NCI-H510A treated with DMSO at 0.1 percent for 48 hours (cell line): ENCODE measurements around the gene ERC2.
"Not testable (repeated sequence)": the region's sequence is repeated elsewhere in the genome, so short reads cannot be mapped to it uniquely, and the experiment has no call there.

Experiments
- DNase-seq: peaks from one replicate; lab custom pipeline; 2025; lab: John Stamatoyannopoulos, UW

ERC2 gene

DNA sequence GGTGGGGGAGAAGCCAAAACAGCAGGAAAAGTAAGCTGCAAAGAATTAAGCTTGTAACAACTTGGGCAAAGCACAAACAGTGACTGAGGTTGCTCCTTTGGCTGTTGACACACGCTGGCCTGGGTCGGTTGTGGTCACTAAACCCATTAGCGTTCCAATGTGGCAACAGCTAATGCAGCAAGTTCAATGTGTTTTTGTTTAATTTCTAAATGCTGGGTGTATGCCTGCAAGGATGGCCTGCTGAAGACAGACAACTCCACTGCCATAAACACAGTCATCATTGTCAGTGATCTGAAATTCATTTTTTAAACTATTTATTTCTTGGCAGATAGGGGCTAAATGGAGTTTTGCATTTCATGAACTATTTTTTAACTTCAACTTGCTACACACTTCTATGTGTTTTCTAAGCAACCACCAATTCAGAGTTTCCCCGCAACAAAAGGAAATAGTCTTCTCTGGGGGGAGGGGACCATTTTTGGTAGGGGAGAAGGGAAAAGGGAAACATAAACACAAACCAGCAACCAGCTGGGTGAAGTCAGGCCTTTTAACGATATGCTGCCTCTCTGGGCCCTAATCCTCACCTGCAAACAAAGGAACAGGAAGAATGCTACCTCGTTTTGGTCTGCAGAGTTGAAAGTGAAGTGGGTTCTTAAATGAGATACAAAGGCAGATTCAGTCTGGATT lies 946.4 kb downstream of the ERC2 start:
- DNase-seq, result no peak

DNA sequence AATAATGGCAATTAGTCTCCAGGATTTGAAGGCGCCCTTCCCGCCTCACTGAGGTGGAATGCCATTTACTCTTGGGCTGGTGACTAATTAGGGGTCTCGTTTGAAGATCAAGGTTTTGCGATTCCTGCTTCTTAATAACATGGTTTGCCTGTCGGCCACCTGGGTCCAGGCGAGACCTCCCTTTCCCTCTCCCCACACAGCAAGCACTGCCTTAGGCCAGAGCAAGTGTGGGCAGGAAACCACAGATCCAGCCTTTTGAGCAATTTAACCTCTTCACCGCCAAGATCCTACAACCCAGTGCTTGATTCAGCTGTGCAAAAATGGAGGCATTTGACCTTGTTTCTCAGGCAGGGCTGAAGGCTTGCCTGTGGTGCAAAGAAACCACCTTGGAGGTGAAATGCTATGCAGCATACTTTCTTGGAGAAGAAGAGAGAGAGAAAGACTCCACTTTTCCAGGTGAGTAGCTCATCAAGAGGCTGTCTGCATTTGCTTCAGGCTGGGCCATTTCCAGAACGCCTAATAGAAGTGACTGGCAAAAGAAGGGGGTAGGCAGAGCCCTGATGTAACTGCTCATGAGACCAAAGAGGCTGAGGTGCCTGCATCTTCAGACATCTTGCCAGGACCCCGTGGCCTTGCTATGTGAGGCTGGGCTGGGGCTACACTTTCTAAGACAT lies 947.1 kb downstream of the ERC2 start:
- no peak for DNase-seq

DNA sequence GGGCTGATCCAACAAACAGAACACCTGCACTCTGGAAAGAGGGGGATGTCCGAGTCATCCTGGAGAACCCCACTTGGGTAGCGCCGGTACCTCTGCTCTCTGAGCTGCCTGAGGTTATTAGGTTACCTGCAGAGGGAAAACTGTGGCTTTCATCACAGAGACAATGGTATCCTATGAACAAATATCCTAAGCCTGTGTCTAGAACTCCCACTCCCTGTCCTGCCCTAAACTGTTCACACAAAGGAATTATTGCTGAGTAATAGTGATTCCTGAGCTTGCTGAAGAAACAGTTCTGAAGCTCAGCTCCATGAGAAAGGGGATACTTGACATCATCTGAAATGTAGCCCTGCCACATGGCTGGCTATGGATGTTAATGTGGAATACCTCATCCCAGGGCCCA lies 949.2 kb downstream of the ERC2 start:
- DNase-seq, result no peak

DNA sequence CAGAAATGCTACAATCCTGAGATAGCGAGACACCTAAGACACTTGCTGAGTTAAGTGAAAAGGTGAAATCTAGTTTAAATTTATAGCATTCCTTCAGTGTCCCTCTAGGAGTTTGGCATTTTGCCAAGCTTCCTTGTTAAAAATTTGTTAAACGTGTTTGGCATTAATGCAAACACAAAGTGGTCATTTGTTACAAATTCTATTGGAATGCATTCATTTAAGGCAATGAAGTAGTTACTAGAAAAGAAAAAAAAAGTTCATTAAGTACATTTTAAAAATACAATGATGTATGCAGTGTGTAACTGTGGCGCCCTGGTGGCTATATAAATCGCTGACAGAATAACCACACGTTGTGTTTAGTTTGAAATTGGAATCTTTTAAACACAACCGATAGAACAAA lies 949.8 kb downstream of the ERC2 start:
- DNase-seq, result no peak

DNA sequence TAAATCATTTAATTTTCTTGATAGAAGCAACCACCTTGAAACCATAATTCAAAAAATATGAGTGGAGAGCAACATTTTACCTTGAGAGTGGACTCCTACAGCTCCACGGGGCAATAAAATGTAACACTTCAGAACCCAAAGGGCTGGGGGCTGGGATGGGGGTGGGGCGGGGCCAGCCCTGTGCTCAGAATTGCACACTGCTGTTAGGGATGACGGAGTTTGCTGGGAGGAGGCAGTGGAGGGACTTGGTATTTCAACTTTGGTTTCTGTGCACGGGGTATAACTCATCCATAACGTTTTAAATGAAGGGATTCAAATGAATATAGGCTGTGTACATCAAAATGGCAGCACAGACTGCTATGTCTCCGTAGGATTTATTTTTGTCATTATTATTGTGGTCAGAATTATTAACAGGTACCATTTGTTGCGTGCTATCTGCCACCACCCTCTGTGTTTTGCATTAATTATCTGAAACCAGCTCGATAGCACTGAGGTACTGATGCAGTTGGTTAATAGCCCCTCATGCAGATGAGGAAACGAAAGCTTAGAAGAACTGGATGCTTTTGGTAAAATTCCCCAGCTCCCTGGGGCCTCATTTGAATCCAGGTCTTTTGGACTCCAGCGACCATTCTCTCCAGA lies 951.8 kb downstream of the ERC2 start:
- no peak for DNase-seq

DNA sequence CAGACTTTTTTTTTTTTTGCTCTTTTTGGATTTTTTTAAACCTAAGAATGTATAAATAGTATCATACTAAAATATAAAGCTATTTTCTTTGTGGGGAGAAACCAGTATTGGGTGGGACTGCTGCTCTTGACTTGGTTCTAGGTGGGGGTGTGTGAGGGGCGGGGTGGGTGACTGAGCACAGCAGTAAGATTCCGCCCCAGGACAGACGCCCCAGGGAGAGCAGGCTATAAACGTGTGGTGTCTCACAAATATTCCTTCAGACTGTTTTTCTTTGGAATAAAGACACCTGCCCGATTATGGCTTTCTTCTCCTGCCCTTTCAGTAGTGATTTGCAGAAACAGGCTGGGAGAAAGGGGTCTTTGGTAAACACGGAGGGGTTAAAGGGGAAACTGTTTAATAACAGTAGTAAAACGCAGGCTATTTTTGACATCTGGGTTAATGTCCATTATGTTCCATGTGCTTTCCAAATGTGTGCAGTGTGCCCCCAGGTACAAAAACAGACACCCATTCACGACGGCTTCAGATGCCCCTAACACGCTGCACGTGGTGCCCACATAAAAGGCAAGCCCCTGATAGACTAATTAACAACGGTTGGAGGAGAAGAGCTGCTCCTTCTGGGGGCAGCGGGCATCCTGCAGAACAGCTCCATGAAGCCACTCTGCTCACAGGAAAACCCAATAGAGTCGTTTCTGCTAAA lies 952.6 kb downstream of the ERC2 start:
- no peak for DNase-seq

DNA sequence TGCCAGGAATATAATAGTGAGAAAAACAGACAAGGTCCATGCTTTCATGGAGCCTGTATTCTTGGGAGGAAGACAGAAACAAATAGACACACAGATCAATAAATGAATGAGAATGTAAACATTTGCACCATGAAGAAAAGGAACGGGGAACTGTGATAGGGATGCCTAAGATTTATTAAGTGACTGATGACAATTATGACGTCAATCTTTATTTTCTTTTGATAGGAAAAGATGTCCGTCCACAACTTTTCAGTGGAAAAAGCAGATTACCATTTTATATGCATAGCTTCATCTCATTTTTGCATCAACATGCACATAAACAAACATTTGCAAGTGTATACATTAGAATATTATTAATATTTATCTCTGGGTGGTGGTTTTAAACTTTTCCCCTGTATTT lies 953.3 kb downstream of the ERC2 start:
- DNase-seq, result no peak

DNA sequence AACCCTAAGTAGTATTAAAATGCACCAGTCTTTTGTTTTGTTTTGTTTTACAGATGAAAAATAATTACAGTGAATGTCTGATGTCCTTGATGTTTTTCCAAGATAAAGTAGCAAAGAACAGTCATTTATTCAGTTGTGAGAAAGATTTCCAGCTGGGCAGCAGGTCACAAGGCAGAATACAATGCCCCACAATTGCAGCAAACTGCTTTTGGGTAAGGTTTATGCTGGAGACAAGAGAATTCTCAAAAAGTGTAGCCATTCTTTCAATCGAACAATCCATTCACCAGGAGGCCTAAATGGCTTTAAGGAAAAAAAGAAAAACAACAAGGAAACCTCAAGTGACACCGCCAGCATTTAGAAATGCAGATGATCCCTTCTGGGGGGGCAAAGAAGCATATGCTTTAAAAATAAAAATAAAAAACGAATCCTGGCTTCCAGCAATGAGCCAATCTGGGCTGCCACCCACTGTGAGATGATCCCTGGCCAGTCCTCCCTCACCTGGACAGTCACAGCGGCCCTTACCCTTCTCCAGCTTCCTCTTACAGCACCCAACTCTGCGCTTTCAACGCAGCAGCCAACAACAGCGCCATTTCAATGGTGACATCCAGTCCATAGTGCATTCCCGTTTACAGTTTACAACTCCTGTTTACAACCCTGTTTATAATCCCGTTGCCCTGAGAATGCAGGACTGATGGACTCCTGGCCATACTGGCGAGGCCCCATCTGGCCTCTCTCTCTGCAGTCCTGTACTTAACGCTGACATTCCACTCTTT lies 955.5 kb downstream of the ERC2 start:
- DNase-seq, result no peak

DNA sequence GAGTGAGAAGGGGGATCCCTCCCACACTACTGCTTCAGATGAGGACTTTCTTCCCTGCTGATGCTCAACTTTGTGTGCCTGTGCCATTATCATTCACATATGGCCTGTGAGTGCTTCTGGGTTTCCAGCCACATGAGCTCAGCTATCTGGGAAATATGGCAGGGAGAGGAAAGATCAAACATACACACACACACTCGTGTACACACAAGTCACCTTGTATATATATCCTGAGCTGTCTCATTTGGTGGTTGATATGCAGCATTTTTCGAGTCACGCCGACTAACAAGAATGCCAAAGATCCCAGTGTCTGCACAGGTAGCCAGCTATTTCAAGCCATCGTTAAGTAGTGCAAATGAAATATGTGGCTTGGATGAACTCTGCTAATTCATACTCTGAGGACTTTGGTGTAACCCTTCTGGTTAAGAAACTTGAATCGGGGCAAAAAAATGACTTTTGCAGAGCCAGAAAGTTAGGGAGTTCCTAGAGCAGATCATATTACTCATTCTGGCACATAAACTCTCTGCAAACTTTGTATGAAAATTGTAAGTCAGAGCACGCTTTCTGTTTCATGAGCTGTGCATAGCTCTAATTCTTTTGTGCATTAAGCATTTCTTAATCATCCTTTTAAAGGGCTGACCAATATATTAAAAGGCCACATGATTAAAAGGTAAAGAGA lies 956.2 kb downstream of the ERC2 start:
- no peak for DNase-seq

DNA sequence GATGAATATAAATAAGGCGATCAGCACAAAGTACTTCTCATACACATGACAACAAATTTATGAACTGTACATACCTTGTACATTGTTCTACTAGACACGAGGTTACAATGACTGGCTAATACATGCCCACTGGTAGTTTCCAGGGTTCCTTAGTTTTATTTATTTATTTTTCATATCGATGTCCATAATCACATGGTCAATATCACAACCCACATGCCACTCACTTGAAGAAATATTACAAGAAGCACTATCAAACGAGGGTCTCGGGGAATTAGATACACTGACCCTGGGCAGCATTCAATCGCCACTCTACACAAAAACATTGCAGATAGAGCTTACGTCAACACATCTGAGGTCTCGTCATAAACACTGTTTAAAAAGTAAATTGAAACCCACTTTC lies 959.9 kb downstream of the ERC2 start:
- DNase-seq, result no peak

DNA sequence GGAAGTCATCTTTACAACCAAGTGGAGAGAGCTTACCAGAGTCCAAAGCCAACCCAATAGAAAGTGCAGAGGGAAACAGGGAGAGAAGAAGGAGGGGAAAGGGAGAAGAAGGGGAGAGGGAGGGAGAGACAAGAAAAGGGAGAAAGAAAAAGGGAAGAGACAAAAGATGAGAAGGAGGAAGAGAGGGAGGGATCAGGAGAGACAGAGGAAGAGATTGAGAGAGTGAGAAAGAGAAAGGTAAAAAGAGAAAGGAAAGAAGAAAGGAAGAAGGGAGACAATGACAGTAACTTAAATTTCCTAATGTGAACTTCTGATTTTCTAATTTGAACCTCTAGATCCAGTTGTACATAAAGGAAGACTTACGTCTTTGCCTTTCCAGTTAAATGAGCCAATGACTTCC lies 960.5 kb downstream of the ERC2 start:
- no peak for DNase-seq

DNA sequence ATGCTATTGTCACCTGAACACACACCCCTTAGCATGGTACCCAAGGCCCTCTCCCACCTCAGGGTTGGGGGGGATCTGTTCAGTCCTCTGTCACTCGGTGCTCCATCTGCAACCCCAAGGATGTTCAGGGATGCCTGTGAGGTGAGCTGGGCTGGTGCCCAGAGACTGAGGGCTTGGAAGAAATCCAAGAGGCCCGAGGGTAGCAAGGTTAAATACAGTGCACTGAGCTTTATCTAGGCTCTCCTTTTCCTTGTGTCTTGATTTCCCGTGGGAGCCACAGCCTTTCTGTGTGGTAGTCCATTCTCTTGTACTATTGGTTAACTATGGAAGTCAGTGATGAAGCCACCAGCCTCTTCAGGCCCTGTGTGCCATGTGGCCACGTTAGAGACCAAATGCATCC lies 962.5 kb downstream of the ERC2 start:
- no peak for DNase-seq

DNA sequence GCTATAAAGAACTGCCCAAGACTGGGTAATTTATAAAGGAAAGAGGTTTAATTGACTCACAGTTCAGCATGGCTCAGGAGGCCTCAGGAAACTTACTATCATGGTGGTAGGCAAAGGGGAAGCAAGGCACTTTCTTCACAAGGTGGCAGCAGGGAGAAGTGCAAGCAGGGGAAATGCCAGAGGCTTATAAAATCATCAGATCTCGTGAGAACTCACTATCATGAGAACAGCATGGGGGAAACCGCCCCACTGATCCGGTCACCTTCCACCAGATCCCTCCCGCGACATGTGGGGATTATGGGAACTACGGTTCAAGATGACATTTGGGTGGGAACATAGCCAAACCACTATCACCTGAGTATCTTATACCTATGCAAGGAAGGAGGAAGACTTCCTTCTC lies 963.2 kb downstream of the ERC2 start:
- DNase-seq, result not testable (repeated sequence)

DNA sequence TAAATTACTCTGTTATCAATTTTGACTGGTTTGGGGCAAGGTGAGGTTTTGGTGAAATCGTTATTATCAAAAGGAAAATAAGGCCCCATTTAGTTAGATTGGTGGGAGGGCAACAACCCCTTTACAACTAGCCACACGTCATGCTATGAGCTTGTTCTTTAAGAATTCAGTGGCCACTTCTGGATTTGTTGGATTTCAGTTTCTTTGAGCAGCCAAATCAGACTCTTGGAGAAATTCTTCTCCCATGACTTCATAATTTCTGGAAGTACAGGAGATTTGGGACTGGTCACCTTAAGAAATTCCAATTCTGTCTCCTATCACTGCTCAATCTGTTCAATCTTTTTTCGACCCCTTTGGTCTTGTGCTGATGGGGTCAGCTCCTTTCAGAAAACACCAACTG lies 966.4 kb downstream of the ERC2 start:
- no peak for DNase-seq

DNA sequence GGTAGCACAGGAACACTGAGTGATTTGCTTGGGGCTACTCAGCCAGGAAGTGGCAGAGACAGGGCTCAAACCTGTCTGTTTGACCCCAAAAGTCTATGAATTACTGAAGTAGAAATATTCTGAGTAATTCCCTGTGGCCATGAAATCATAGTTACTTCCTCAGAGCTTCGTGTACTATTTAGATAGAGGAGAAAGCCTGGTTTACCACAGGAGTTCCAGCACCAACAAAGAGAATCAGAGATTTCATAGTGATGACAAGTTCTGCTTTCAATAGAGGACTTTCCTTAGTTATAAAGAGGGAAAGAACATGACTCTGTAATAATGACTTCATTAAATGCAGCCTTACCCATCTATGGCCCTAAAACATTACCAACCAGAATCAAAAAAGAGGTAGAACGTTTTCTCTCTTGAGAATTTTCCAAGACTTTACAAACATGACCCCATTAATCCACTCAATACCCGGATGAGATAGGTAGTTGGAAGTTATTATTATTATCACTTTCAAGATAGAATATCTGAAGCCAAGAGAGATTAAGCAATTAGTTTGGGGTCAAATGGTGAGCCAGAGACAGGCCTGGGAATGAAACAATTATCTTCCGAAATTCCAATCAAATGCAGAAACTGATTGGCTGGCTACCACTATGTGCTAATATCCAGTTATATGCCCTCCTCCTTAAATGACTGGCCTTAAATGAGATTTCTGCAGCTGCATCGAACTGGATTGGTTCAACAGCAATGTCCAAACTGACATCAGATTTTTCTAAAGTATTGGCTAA lies 967.5 kb downstream of the ERC2 start:
- DNase-seq, result no peak

DNA sequence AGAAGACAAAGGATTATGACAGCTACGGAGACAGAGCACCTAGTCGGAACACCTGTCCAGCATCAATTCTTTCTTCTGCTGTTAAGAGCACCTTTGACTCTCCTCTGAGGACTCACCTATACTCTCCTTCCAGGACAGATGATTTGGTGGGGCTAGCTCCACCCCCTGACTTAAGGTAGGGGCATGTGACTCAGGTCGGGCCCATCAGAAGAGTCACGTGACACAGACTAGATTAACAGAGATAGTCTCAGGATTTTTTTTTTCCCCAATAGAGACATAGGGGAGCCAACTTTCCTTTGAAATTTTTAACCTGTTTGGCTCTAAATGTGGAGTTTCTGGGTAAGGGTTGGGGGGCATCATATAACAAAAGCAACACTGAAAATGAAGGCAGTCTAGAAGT lies 969.7 kb downstream of the ERC2 start:
- DNase-seq, result no peak

DNA sequence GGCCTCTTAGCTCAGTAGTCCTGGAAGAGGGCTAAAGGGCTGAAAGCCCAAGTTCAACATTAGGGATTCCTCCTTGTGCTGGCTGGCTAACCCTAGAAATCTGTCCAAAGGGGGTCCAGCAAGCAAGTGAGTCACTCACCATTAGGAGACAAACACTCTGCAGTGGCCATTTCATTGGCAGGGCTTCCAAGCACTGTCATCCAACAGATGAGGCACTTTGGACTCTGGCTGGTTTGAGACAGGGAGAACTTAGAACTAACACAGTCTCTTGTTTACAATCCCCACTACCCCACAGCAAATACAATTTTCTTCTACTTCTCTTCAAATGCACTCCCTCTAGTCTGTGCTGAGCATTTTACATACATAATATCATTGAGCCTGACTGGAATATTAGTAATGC lies 971.0 kb downstream of the ERC2 start:
- no peak for DNase-seq

DNA sequence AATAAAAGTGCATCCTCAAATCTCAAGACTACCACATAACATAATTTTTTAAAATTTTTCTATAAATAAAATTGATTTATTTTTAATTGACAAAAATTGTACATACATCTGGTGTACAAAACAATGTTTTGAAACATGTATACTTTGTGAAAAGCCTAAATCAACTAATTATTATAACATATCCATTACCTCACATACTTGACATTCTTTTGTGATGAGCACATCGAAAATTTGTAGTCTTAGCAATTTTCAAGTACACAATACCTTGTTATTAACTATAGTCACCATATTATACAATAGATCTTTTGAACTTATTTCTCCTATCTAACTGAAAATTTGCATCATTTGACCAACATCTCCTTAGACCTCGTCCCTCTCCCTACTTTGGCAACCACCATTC lies 973.3 kb downstream of the ERC2 start:
- no peak for DNase-seq

DNA sequence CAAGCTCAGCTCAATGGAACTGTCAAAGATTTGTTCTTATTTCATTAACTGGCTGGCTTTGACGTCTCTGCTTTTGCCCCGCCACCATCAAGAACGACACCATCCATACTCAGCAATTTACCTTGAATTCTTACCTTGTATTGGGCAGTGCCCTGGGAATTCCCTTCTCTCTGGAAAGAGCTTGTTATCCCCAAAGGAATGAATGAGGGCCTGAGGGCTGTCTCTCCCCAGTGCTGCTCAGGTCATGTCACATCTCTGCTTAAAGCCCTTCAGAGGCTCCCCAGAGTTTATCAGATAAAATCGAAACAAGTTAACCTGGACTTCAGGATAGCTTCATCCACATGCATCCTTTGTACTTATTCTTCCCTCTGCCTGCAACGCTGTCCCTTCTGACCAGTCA lies 975.3 kb downstream of the ERC2 start:
- no peak for DNase-seq

DNA sequence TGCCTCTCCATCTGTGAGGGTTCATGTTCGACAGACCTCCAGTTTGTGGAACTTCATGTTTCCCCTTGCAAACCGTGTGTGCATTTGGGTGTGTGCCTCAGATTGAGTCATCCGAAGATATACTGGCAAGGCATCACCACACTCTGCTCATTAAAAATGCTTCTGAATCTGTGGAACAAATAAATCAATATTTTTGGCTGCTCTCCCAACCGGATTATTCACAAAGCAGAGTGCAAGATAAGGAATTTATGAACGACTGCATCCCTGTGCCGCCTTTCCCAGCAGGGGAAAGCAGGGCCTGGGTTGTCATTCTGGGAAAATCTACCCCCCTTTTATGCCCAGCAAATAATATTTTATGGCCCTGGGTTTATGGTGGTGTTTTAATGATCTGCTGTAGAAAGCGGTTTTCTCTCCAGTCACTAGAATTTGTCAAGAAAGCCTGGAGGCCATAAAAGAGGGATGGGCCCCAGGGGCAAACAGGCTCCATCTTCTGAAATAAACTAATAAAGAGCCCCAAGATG lies 976.9 kb downstream of the ERC2 start:
- no peak for DNase-seq
